Trophoblast cell (in vitro differentiated cells and primary cell): ENCODE results near the gene NUP210.
A peak's percentile ranks its signal among the peaks of the same experiment; 100 is the strongest.

Experiments
- DNase-seq, 2 donors: peaks; one replicate each; pipeline ENCODE4 v3.0.0-alpha.2; 2016
- H2AFZ ChIP-seq: 2 replicates; pipeline ENCODE4 v1.6.1; 2013; ENCODE audit warnings: low read length, moderate library complexity, mild to moderate bottlenecking; ENCODE audit not compliant: insufficient read depth, poor library complexity
- H2AK5ac ChIP-seq: 2 replicates; pipeline ENCODE4 v1.6.1; 2013; ENCODE audit warnings: mild to moderate bottlenecking, low read length
- H2BK120ac ChIP-seq: 2 replicates; pipeline ENCODE4 v1.6.1; 2013; ENCODE audit warnings: low read length, mild to moderate bottlenecking, moderate library complexity; ENCODE audit not compliant: insufficient read depth, poor library complexity
- H2BK12ac ChIP-seq: 2 replicates; pipeline ENCODE4 v1.6.1; 2013; ENCODE audit warnings: mild to moderate bottlenecking, low read length, moderate library complexity
- H2BK5ac ChIP-seq: 2 replicates; pipeline ENCODE4 v1.6.1; 2013; ENCODE audit warnings: low read length, low read depth, moderate library complexity, mild to moderate bottlenecking; ENCODE audit not compliant: poor library complexity
- H3K14ac ChIP-seq: 2 replicates; pipeline ENCODE4 v1.6.1; 2013; ENCODE audit warnings: mild to moderate bottlenecking, low read length
- H3K18ac ChIP-seq: 2 replicates; pipeline ENCODE4 v1.6.1; 2013; ENCODE audit warnings: mild to moderate bottlenecking, low read length
- H3K23ac ChIP-seq: 2 replicates; pipeline ENCODE4 v1.6.1; 2013; ENCODE audit warnings: low read length
- H3K27ac ChIP-seq: 2 replicates; pipeline ENCODE4 v1.5.1; 2013; ENCODE audit warnings: low read depth, mild to moderate bottlenecking, inconsistent platforms, low read length, moderate library complexity
- H3K27me3 ChIP-seq: 2 replicates; pipeline ENCODE4 v1.6.1; 2013; ENCODE audit warnings: inconsistent platforms, mild to moderate bottlenecking, low read length, moderate library complexity; ENCODE audit not compliant: insufficient read depth
- H3K36me3 ChIP-seq, 2 experiments: 1 replicate in 1 of 2; 2 replicates in 1 of 2; pipeline ENCODE4 v1.6.1; 2013; ENCODE audit warnings: low read length in 2 of 2, mild to moderate bottlenecking in 2 of 2, moderate library complexity in 1 of 2; ENCODE audit not compliant: insufficient read depth in 2 of 2, control insufficient read depth in 1 of 2
- H3K4ac ChIP-seq: 2 replicates; pipeline ENCODE4 v1.6.1; 2013; ENCODE audit warnings: low read depth, mild to moderate bottlenecking, low read length, moderate library complexity
- H3K4me1 ChIP-seq, 2 experiments: 1 replicate in 1 of 2; 2 replicates in 1 of 2; pipeline ENCODE4 v1.6.1; 2013; ENCODE audit warnings: low read length in 2 of 2, mild to moderate bottlenecking in 2 of 2, moderate library complexity in 1 of 2; ENCODE audit not compliant: insufficient read depth in 2 of 2, control insufficient read depth in 1 of 2
- H3K4me2 ChIP-seq: 2 replicates; pipeline ENCODE4 v1.6.1; 2013; ENCODE audit warnings: inconsistent platforms, mild to moderate bottlenecking, low read length, moderate library complexity
- H3K4me3 ChIP-seq: 2 replicates; pipeline ENCODE4 v1.5.1; 2013; ENCODE audit warnings: mild to moderate bottlenecking, low read depth, low read length, inconsistent platforms
- H3K79me1 ChIP-seq: one replicate; pipeline ENCODE4 v1.6.1; 2013; ENCODE audit warnings: low read length
- H3K79me2 ChIP-seq: 2 replicates; pipeline ENCODE4 v1.6.1; 2013; ENCODE audit warnings: low read length, mild to moderate bottlenecking; ENCODE audit not compliant: control insufficient read depth, insufficient read depth, poor library complexity
- H3K9ac ChIP-seq: 2 replicates; pipeline ENCODE4 v1.6.1; 2013; ENCODE audit warnings: mild to moderate bottlenecking, low read length
- H3K9me3 ChIP-seq: 2 replicates; pipeline ENCODE4 v1.6.1; 2013; ENCODE audit warnings: low read depth, mild to moderate bottlenecking, control low read depth, inconsistent platforms, low read length; ENCODE audit not compliant: insufficient read depth
- H4K12ac ChIP-seq: 2 replicates; pipeline ENCODE4 v1.6.1; 2013; ENCODE audit warnings: low read depth, mild to moderate bottlenecking, low read length, moderate library complexity
- H4K8ac ChIP-seq: 2 replicates; pipeline ENCODE4 v1.6.1; 2013; ENCODE audit warnings: low read depth, mild to moderate bottlenecking, low read length, moderate library complexity
- H4K91ac ChIP-seq: one replicate; pipeline ENCODE4 v1.6.1; 2013; ENCODE audit warnings: low read depth, mild to moderate bottlenecking, low read length, moderate library complexity
- WGBS: extraction: QIAGEN DNeasy Blood & Tissue Kit; methylation state at CpG from one replicate; pipeline ENCODE4 v1.1.7; 2013; ENCODE audit warnings: missing lambda C conversion rate; ENCODE audit not compliant: insufficient read length, insufficient coverage; ENCODE audit errors: extremely low coverage; 5-methylcytosine and 5-hydroxymethylcytosine counted together

Gene NUP210

GRCh38 chr3:13338231-13338630, 81.9 kb downstream of the NUP210 start:
- Histone ChIP-seq H3K27ac (no peak overlapping the region), H3K27me3 (no peaks in the 10 kb centered on the region), H3K9ac (no peak overlapping the region), H3K4me2 (no peak overlapping the region), H2AK5ac (no peak overlapping the region), H4K12ac (no peak overlapping the region), H4K91ac (no peak overlapping the region), H2AFZ (no peak overlapping the region), H3K18ac (no peak overlapping the region), H3K4me3 (no peak overlapping the region), H3K79me2 (no peaks in the 10 kb centered on the region), H3K36me3 (no peaks in the 10 kb centered on the region), H3K14ac (no peak overlapping the region), H3K9me3 (no peaks in the 10 kb centered on the region), H3K23ac (no peak overlapping the region), H2BK12ac (no peak overlapping the region), H4K8ac (peak overlapping the region; percentile 26), H3K4me1 (peaks cover 0 to 3% of the 10 kb centered on the region in 2 experiments), H2BK5ac (no peak overlapping the region), H2BK120ac (no peak overlapping the region), H3K79me1 (no peaks in the 10 kb centered on the region), H3K4ac (no peak overlapping the region)
- no CpG with 5 or more reads among the region's 3 CpGs for WGBS
- no peak for DNase-seq

- Histone ChIP-seq H2AK5ac (no peak overlapping the region), H2AFZ (no peak overlapping the region), H3K23ac (no peak overlapping the region), H3K14ac (no peak overlapping the region), H4K12ac (no peak overlapping the region), H3K27me3 (no peaks in the 10 kb centered on the region), H4K91ac (no peak overlapping the region), H2BK12ac (no peak overlapping the region), H4K8ac (no peak overlapping the region), H3K79me2 (no peaks in the 10 kb centered on the region), H2BK120ac (no peak overlapping the region), H3K9ac (no peak overlapping the region), H2BK5ac (no peak overlapping the region), H3K9me3 (no peaks in the 10 kb centered on the region), H3K4me1 (peaks cover 0 to 3% of the 10 kb centered on the region in 2 experiments), H3K18ac (no peak overlapping the region), H3K4me2 (no peak overlapping the region), H3K4me3 (no peak overlapping the region), H3K79me1 (no peaks in the 10 kb centered on the region), H3K27ac (no peak overlapping the region), H3K36me3 (no peaks in the 10 kb centered on the region), H3K4ac (no peak overlapping the region)
- no peak for DNase-seq
- no CpG with 5 or more reads among the region's 12 CpGs for WGBS
Observed at GRCh38 chr3:13336592-13336991, 83.5 kb downstream of the NUP210 start.

GRCh38 chr3:13335503-13335902, 84.6 kb downstream of the NUP210 start:
- H2BK5ac ChIP-seq, result no peak overlapping the region
- H3K4me2 ChIP-seq, result no peak overlapping the region
- H3K27ac ChIP-seq, result no peak overlapping the region
- no peak overlapping the region for H3K4me3 ChIP-seq
- WGBS, result no CpG with 5 or more reads among the region's 16 CpGs
- H3K36me3 ChIP-seq, result no peaks in the 10 kb centered on the region
- H3K27me3 ChIP-seq, result no peaks in the 10 kb centered on the region
- no peak overlapping the region for H3K14ac ChIP-seq
- H3K79me1 ChIP-seq, result no peaks in the 10 kb centered on the region
- no peaks in the 10 kb centered on the region for H3K79me2 ChIP-seq
- H4K12ac ChIP-seq, result no peak overlapping the region
- no peak overlapping the region for H2BK12ac ChIP-seq
- DNase-seq, result no peak
- no peak overlapping the region for H2AK5ac ChIP-seq
- no peaks in the 10 kb centered on the region for H3K9me3 ChIP-seq
- H2BK120ac ChIP-seq, result no peak overlapping the region
- no peak overlapping the region for H3K9ac ChIP-seq
- H4K91ac ChIP-seq, result no peak overlapping the region
- no peak overlapping the region for H4K8ac ChIP-seq
- no peak overlapping the region for H3K23ac ChIP-seq
- no peak overlapping the region for H3K4ac ChIP-seq
- H2AFZ ChIP-seq, result no peak overlapping the region
- H3K4me1 ChIP-seq, result peaks cover 0 to 3% of the 10 kb centered on the region in 2 experiments
- H3K18ac ChIP-seq, result no peak overlapping the region

GRCh38 chr3:13335059-13335458, 85.1 kb downstream of the NUP210 start:
- no peak overlapping the region for H2BK5ac ChIP-seq

More at GRCh38 chr3:13335059-13335458, 85.1 kb downstream of the NUP210 start:
- H3K36me3 ChIP-seq, result no peaks in the 10 kb centered on the region
- no peak overlapping the region for H2BK12ac ChIP-seq
- no peak overlapping the region for H4K12ac ChIP-seq
- no peak overlapping the region for H2AK5ac ChIP-seq
- no peak overlapping the region for H3K4me3 ChIP-seq
- no peaks in the 10 kb centered on the region for H3K9me3 ChIP-seq
- no peak overlapping the region for H3K14ac ChIP-seq
- no peak overlapping the region for H3K27ac ChIP-seq
- WGBS, result no CpG with 5 or more reads among the region's 6 CpGs
- H3K18ac ChIP-seq, result no peak overlapping the region
- H3K9ac ChIP-seq, result no peak overlapping the region
- no peak overlapping the region for H3K4me2 ChIP-seq
- no peak overlapping the region for H4K91ac ChIP-seq
- no peak overlapping the region for H4K8ac ChIP-seq
- no peaks in the 10 kb centered on the region for H3K79me2 ChIP-seq
- no peak overlapping the region for H2AFZ ChIP-seq
- H3K4ac ChIP-seq, result no peak overlapping the region
- H3K27me3 ChIP-seq, result no peaks in the 10 kb centered on the region
- H3K79me1 ChIP-seq, result no peaks in the 10 kb centered on the region
- H3K23ac ChIP-seq, result no peak overlapping the region
- no peak overlapping the region for H2BK120ac ChIP-seq
- DNase-seq, result no peak
- H3K4me1 ChIP-seq, result peaks cover 0 to 3% of the 10 kb centered on the region in 2 experiments
